GM12874 (cell line): ENCODE data around the gene TSPAN9.

Source experiments
- CTCF ChIP-seq: IDR thresholded peaks from 2 replicates; pipeline ENCODE4 v1.5.1; 2011; ENCODE audit warnings: low read depth, mild to moderate bottlenecking, control low read depth, low read length, moderate library complexity; ENCODE audit not compliant: insufficient read depth

Gene TSPAN9

GRCh38 chr12:3087758-3088650, 10.8 kb downstream of the TSPAN9 start:
- TF ChIP-seq CTCF = no peak

GRCh38 chr12:3089588-3089987, 12.4 kb downstream of the TSPAN9 start:
- TF ChIP-seq CTCF = no peak

- no peak for TF ChIP-seq CTCF
These were observed 13.3 kb downstream of the TSPAN9 start for GRCh38 chr12:3090240-3091037.

- TF ChIP-seq CTCF = no peak
These were observed 13.8 kb downstream of the TSPAN9 start for GRCh38 chr12:3091038-3091319.

GRCh38 chr12:3091382-3092241, 14.4 kb downstream of the TSPAN9 start:
- no peak for TF ChIP-seq CTCF

GRCh38 chr12:3092764-3093163, 15.6 kb downstream of the TSPAN9 start:
- no peak for TF ChIP-seq CTCF
